Urinary bladder (tissue), 4 donors: ENCODE measurements around the gene SH3D19. TPM values are rescaled to one million over a fixed set of nuclear protein-coding genes. Genes with fewer than 3 reads are reported as not detected.
"Not testable (repeated sequence)": the region's sequence is repeated elsewhere in the genome, so short reads cannot be mapped to it uniquely, and the experiment has no call there.

Source experiments
- DNase-seq: peaks from one replicate; pipeline ENCODE4 v3.0.0-alpha.2; 2015; ENCODE audit errors: extremely low spot score
- H3K27ac ChIP-seq: one replicate; pipeline ENCODE4 v1.5.1; 2013; ENCODE audit warnings: low read depth, mild to moderate bottlenecking, moderate library complexity
- H3K36me3 ChIP-seq: one replicate; pipeline ENCODE4 v1.6.1; 2013; ENCODE audit warnings: mild to moderate bottlenecking, moderate library complexity; ENCODE audit not compliant: insufficient read depth
- H3K4me1 ChIP-seq: one replicate; pipeline ENCODE4 v1.6.1; 2013; ENCODE audit warnings: mild to moderate bottlenecking, moderate library complexity; ENCODE audit not compliant: insufficient read depth
- H3K4me3 ChIP-seq: one replicate; pipeline ENCODE4 v1.5.1; 2013; ENCODE audit warnings: low read depth, low read length
- WGBS: extraction: QIAGEN DNeasy Blood & Tissue Kit; methylation state at CpG from one replicate; pipeline ENCODE4 v1.1.7; 2013; 5-methylcytosine and 5-hydroxymethylcytosine counted together
- polyA plus RNA-seq: library from polyadenylated mRNA; stranded (reverse); fragments of 200-250 nt; gene quantifications from one replicate; pipeline ENCODE4 v1.2.3, GENCODE V29; 2013
- total RNA-seq: library from RNA; depleted of rRNA; stranded (reverse); fragments of >200 nt; gene quantifications from one replicate; pipeline ENCODE4 v1.2.3, GENCODE V29; 2014
- donor health status: healthy with polysubstance abuse.
- donor health status: healthy.

SH3D19 gene
- total and polyA plus RNA-seq, 2 donors = 57.1 to 76.5 TPM

GRCh38 chr4:151248519-151248918, 76.9 kb downstream of the SH3D19 start:
- WGBS = 69% methylated on average over 2 of the region's 2 CpGs
- H3K4me1 ChIP-seq = no peaks in the 10 kb centered on the region
- no peak overlapping the region for H3K4me3 ChIP-seq
- H3K36me3 ChIP-seq = no peaks in the 10 kb centered on the region
- H3K27ac ChIP-seq = no peak overlapping the region
- DNase-seq = no peak

GRCh38 chr4:151247395-151247794, 78.0 kb downstream of the SH3D19 start:
- no peak overlapping the region for H3K4me3 ChIP-seq
- H3K27ac ChIP-seq = no peak overlapping the region
- no peaks in the 10 kb centered on the region for H3K4me1 ChIP-seq
- 93% methylated on average over 2 of the region's 2 CpGs for WGBS
- H3K36me3 ChIP-seq = no peaks in the 10 kb centered on the region
- no peak for DNase-seq

- Histone ChIP-seq H3K36me3 (no peaks in the 10 kb centered on the region), H3K4me1 (no peaks in the 10 kb centered on the region), H3K4me3 (no peak overlapping the region), H3K27ac (no peak overlapping the region)
- WGBS = 92% methylated on average over 2 of the region's 2 CpGs
- DNase-seq = no peak
These were observed 78.7 kb downstream of the SH3D19 start for GRCh38 chr4:151246742-151247141.

- DNase-seq = no peak
- 93% methylated on average over 2 of the region's 2 CpGs for WGBS
These were observed 83.1 kb downstream of the SH3D19 start for GRCh38 chr4:151242305-151242704.

GRCh38 chr4:151239608-151240007, 85.8 kb downstream of the SH3D19 start:
- Histone ChIP-seq H3K4me3 (no peak overlapping the region), H3K27ac (no peak overlapping the region), H3K4me1 (no peaks in the 10 kb centered on the region), H3K36me3 (no peaks in the 10 kb centered on the region)
- 94% methylated on average over 3 of the region's 3 CpGs for WGBS
- no peak for DNase-seq

More at GRCh38 chr4:151242305-151242704, 83.1 kb downstream of the SH3D19 start:
- Histone ChIP-seq H3K36me3 (no peaks in the 10 kb centered on the region), H3K27ac (no peak overlapping the region), H3K4me1 (no peaks in the 10 kb centered on the region), H3K4me3 (no peak overlapping the region)

GRCh38 chr4:151238477-151238876, 86.9 kb downstream of the SH3D19 start:
- Histone ChIP-seq H3K36me3 (no peaks in the 10 kb centered on the region), H3K4me1 (no peaks in the 10 kb centered on the region), H3K27ac (no peak overlapping the region), H3K4me3 (no peak overlapping the region)
- 42% methylated on average over 3 of the region's 3 CpGs for whole genome bisulfite sequencing
- DNase-seq = no peak

- WGBS = 98% methylated on average over 27 of the region's 27 CpGs
- Histone ChIP-seq H3K4me3 (no peak overlapping the region), H3K36me3 (no peaks in the 10 kb centered on the region), H3K27ac (no peak overlapping the region), H3K4me1 (no peaks in the 10 kb centered on the region)
- no peak for DNase-seq
These were observed 89.4 kb downstream of the SH3D19 start for GRCh38 chr4:151236036-151236435.

GRCh38 chr4:151235373-151235772, 90.0 kb downstream of the SH3D19 start:
- not testable (repeated sequence) for H3K36me3 ChIP-seq, H3K4me1 ChIP-seq, DNase-seq, H3K27ac ChIP-seq, H3K4me3 ChIP-seq
- 97% methylated on average over 1 of the region's 1 CpG for WGBS

- no peak overlapping the region for H3K4me3 ChIP-seq
- no peak overlapping the region for H3K27ac ChIP-seq
- H3K4me1 ChIP-seq = no peaks in the 10 kb centered on the region
- no peak for DNase-seq
- 72% methylated on average over 5 of the region's 5 CpGs for WGBS
- no peaks in the 10 kb centered on the region for H3K36me3 ChIP-seq
These were observed 91.8 kb downstream of the SH3D19 start for GRCh38 chr4:151233600-151233999.

GRCh38 chr4:151231915-151232595, 93.3 kb downstream of the SH3D19 start:
- Histone ChIP-seq H3K4me3 (no peak overlapping the region), H3K27ac (peak overlapping the region; percentile 5), H3K36me3 (no peaks in the 10 kb centered on the region), H3K4me1 (no peaks in the 10 kb centered on the region)
- 64% methylated on average over 7 of the region's 7 CpGs for WGBS
- DNase-seq = no peak

- WGBS = 62% methylated on average over 6 of the region's 6 CpGs
- Histone ChIP-seq H3K36me3 (no peaks in the 10 kb centered on the region), H3K4me3 (no peak overlapping the region), H3K27ac (no peak overlapping the region), H3K4me1 (no peaks in the 10 kb centered on the region)
- DNase-seq = no peak
These were observed 97.0 kb downstream of the SH3D19 start for GRCh38 chr4:151228189-151229119.

- H3K4me3 ChIP-seq = peak overlapping the region; percentile 28
- H3K36me3 ChIP-seq = no peaks in the 10 kb centered on the region
- WGBS = 12% methylated on average over 3 of the region's 3 CpGs
- peak overlapping the region; percentile 75 for H3K27ac ChIP-seq
- DNase-seq = no peak
- H3K4me1 ChIP-seq = no peaks in the 10 kb centered on the region
These were observed 97.7 kb downstream of the SH3D19 start for GRCh38 chr4:151227731-151228130.

- Histone ChIP-seq H3K4me1 (no peaks in the 10 kb centered on the region), H3K36me3 (no peaks in the 10 kb centered on the region), H3K4me3 (peak overlapping the region; percentile 28), H3K27ac (no peak overlapping the region)
- DNase-seq = no peak
- 27% methylated on average over 1 of the region's 1 CpG for WGBS
These were observed 98.2 kb downstream of the SH3D19 start for GRCh38 chr4:151227172-151227571.
